GM12892 (cell line): ENCODE data around the gene NUDT1.

ENCODE experiments used
- POLR2A ChIP-seq: IDR thresholded peaks from 2 replicates; pipeline ENCODE4 v1.6.1; 2011; ENCODE audit warnings: low read depth, low read length, control low read depth
- POLR2AphosphoS5 ChIP-seq: IDR thresholded peaks from 2 replicates; pipeline ENCODE4 v1.6.1; 2011; ENCODE audit warnings: low read depth, low read length, control low read depth
- TAF1 ChIP-seq: IDR thresholded peaks from 2 replicates; pipeline ENCODE4 v1.6.1; 2011; ENCODE audit warnings: low read depth, mild to moderate bottlenecking, control low read depth, low read length, borderline replicate concordance

DNA sequence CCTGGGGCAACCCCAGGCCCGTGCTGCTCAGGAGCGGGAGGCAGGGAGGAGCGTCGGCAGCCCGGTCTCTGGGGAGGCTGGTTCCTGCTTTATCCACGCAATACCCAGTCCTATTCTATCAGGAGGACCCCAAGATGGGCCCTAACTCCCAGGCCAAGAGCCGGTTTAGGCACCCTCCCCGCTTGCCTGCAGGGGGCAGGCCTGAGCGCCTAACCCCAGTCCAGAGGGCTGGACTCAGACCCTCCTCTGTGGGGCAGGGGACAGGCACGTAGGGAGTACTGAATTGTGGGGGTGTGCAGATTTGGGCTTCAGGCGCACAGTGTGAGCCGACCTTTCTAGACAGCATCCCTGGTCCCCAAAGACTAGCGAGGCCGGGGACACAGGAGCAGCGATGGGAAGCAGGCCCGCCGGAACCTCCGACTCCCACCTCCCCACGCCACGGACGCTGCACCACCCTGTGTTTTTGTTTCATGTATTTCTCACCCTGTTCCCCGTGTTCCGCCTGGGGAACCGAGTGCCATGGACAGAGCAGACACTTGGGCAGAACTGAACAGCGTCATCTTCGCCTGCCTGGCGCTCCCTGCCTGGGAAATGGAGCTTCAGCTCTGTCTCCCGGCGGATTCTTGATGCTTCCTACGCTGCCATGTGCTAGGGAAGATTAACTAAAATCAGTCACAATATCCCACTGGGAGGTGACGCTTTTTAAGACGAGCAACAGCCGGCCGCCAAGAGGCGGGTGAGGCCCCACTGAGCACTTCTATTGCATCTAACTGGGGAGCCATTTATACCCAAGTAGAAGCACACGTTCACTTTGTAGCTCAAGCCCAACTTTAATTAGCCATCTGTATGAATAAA is 5.3 kb downstream of the NUDT1 start:
- TF ChIP-seq POLR2A, result no peak
- no peak for TF ChIP-seq POLR2AphosphoS5
- TF ChIP-seq TAF1, result no peak
